Loucy (cell line): ENCODE measurements around the gene CSNK1G1.

Source experiments
- EZH2phosphoT487 ChIP-seq: fragments of 200-600 bp; IDR thresholded peaks from 2 replicates; pipeline ENCODE4 v1.6.1; 2018; ENCODE audit warnings: antibody characterized with exemption, mild to moderate bottlenecking, moderate library complexity, borderline replicate concordance
- TF ChIP-seq, protein P1 (sequence below): fragments of 200-600 bp; sonication (generic); conservative IDR thresholded peaks from 2 replicates; pipeline ENCODE4 v1.5.1; 2014; ENCODE audit warnings: mild to moderate bottlenecking, antibody characterized with exemption, low read length

GRCh38 chr15:64247906-64248541 is 107.9 kb downstream of the CSNK1G1 start:
- TF ChIP-seq, protein P1, sequence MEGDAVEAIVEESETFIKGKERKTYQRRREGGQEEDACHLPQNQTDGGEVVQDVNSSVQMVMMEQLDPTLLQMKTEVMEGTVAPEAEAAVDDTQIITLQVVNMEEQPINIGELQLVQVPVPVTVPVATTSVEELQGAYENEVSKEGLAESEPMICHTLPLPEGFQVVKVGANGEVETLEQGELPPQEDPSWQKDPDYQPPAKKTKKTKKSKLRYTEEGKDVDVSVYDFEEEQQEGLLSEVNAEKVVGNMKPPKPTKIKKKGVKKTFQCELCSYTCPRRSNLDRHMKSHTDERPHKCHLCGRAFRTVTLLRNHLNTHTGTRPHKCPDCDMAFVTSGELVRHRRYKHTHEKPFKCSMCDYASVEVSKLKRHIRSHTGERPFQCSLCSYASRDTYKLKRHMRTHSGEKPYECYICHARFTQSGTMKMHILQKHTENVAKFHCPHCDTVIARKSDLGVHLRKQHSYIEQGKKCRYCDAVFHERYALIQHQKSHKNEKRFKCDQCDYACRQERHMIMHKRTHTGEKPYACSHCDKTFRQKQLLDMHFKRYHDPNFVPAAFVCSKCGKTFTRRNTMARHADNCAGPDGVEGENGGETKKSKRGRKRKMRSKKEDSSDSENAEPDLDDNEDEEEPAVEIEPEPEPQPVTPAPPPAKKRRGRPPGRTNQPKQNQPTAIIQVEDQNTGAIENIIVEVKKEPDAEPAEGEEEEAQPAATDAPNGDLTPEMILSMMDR = no peak
- TF ChIP-seq EZH2phosphoT487 = no peak
